Esophagus muscularis mucosa (tissue), 4 donors: ENCODE measurements around the gene LRRC72. TPM values are rescaled to one million over a fixed set of nuclear protein-coding genes. Genes with fewer than 3 reads are reported as not detected.
"Not testable (repeated sequence)": the region's sequence is repeated elsewhere in the genome, so short reads cannot be mapped to it uniquely, and the experiment has no call there.

Experiments used
- DNase-seq: peaks from one replicate; pipeline ENCODE4 v3.0.0-alpha.2; 2017; ENCODE audit errors: extremely low spot score
- H3K27ac ChIP-seq, 4 donors: fragments of 200-600 bp; sonication (generic); replicated peaks in 1 of 4; 1 replicate in 3 of 4; 2 replicates in 1 of 4; pipeline ENCODE4 v1.5.1; 2016 to 2019; ENCODE audit warnings: mild to moderate bottlenecking in 1 of 4
- H3K27me3 ChIP-seq, 4 donors: fragments of 200-600 bp; sonication (generic); one replicate each; pipeline versions ENCODE4 v1.5.1 to v1.6.0; 2016 to 2019
- H3K36me3 ChIP-seq, 4 donors: fragments of 200-600 bp; sonication (generic); one replicate each; pipeline ENCODE4 v1.5.1; 2016 to 2019
- H3K4me1 ChIP-seq, 4 donors: fragments of 200-600 bp; sonication (generic); one replicate each; pipeline ENCODE4 v1.5.1; 2016 to 2019
- H3K4me3 ChIP-seq, 4 donors: fragments of 200-600 bp; sonication (generic); 1 replicate in 2 of 4; 2 replicates in 2 of 4; pipeline ENCODE4 v1.5.1; 2016 to 2019; ENCODE audit warnings: mild to moderate bottlenecking in 4 of 4, moderate library complexity in 1 of 4
- H3K9me3 ChIP-seq, 4 donors: fragments of 200-600 bp; sonication (generic); 1 replicate in 3 of 4; 2 replicates in 1 of 4; pipeline ENCODE4 v1.5.1; 2016 to 2019
- EP300 ChIP-seq: sonication (generic); formaldehyde crosslinking; IDR thresholded peaks from one replicate; pipeline ENCODE4 v1.6.1; 2017; ENCODE audit warnings: antibody characterized with exemption
- POLR2A ChIP-seq: fragments of 450-650 bp; IDR thresholded peaks from one replicate; pipeline ENCODE4 v1.6.1; 2017; ENCODE audit warnings: antibody characterized with exemption, moderate library complexity, mild to moderate bottlenecking, low read depth
- POLR2AphosphoS5 ChIP-seq, 2 donors: sonication (generic); formaldehyde crosslinking; IDR thresholded peaks; one replicate each; pipeline ENCODE4 v1.6.1; 2017; ENCODE audit warnings: antibody characterized with exemption in 2 of 2
- WGBS: methylation state at CpG from one replicate; pipeline ENCODE4 v1.1.5; 2018; 5-methylcytosine and 5-hydroxymethylcytosine counted together
- intact Hi-C: fragments of 100-400 bp; cut with DNase I; formaldehyde crosslinking; loops from one replicate; pipeline ENCODE4 v1.15.1; 2023
- total RNA-seq, 4 donors: library from RNA; depleted of rRNA; stranded (reverse); fragments of >200 nt; gene quantifications; one replicate each; pipeline versions ENCODE4 v1.1.0 to v1.2.1, GENCODE V29; 2016
- TF ChIP-seq, protein P1 (sequence below), 3 experiments: fragments of 200-600 bp in 2 of 3; fragments of 450-650 bp in 1 of 3; sonication (generic) in 2 of 3; IDR thresholded peaks; one replicate each; pipeline ENCODE4 v1.5.1; 2017 to 2019; ENCODE audit warnings: antibody characterized with exemption in 3 of 3, mild to moderate bottlenecking in 2 of 3, moderate library complexity in 1 of 3

The LRRC72 gene
- total RNA-seq, 4 donors from 2014 or later: not detected

DNA sequence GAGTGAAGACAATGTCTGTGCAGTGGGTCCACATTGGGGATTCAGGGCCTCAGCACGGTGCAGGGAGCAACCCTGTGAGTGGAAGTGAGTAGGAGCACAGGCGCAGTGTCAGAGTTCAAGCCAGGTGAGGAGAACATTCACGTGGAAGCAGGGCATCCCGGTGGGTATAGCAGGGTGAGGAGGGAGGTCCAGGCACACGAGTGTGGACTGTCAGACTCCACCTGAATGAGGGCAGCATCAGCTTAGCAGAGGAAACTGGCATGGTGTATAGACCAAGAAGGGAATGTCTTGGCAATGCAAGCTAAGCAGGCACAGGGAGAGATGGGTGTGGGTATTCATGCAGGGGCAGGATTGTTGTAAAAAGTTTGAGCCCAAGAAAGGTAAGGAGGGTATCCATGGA, 15.3 kb upstream of the LRRC72 start:
- H3K9me3 ChIP-seq: no peaks in the 10 kb centered on the region
- WGBS: 84% methylated on average over 5 of the region's 5 CpGs
- TF ChIP-seq EP300 (no peak), POLR2AphosphoS5 (IDR thresholded peaks at IDR 0.05) (no peak), POLR2A (no peak)
- TF ChIP-seq, protein P1, sequence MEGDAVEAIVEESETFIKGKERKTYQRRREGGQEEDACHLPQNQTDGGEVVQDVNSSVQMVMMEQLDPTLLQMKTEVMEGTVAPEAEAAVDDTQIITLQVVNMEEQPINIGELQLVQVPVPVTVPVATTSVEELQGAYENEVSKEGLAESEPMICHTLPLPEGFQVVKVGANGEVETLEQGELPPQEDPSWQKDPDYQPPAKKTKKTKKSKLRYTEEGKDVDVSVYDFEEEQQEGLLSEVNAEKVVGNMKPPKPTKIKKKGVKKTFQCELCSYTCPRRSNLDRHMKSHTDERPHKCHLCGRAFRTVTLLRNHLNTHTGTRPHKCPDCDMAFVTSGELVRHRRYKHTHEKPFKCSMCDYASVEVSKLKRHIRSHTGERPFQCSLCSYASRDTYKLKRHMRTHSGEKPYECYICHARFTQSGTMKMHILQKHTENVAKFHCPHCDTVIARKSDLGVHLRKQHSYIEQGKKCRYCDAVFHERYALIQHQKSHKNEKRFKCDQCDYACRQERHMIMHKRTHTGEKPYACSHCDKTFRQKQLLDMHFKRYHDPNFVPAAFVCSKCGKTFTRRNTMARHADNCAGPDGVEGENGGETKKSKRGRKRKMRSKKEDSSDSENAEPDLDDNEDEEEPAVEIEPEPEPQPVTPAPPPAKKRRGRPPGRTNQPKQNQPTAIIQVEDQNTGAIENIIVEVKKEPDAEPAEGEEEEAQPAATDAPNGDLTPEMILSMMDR (IDR thresholded peaks at IDR 0.05): no peak

GRCh38 chr7:16512097-16512496, 14.5 kb upstream of the LRRC72 start:
- intact Hi-C loops: no loop called here
- H3K36me3 ChIP-seq: no peaks in the 10 kb centered on the region

More for the DNA sequence above, 15.3 kb upstream of the LRRC72 start:
- intact Hi-C loops: no loop called here
- H3K27ac ChIP-seq: no peak overlapping the region
- H3K4me3 ChIP-seq: no peak overlapping the region
- H3K36me3 ChIP-seq: no peaks in the 10 kb centered on the region
- no peaks in the 10 kb centered on the region for H3K4me1 ChIP-seq
- H3K27me3 ChIP-seq: no peaks in the 10 kb centered on the region
- no peak for DNase-seq

GRCh38 chr7:16514271-16514670, 12.4 kb upstream of the LRRC72 start:
- WGBS: 57% methylated on average over 1 of the region's 1 CpG
- intact Hi-C loops: no loop called here
- Histone ChIP-seq H3K27ac (no peak overlapping the region), H3K36me3 (no peaks in the 10 kb centered on the region), H3K4me1 (no peaks in the 10 kb centered on the region), H3K4me3 (no peak overlapping the region), H3K9me3 (no peaks in the 10 kb centered on the region), H3K27me3 (no peaks in the 10 kb centered on the region)
- no peak for TF ChIP-seq POLR2A
- TF ChIP-seq EP300: no peak
- TF ChIP-seq, protein P1 (IDR thresholded peaks at IDR 0.05): no peak
- no peak for TF ChIP-seq POLR2AphosphoS5 (IDR thresholded peaks at IDR 0.05)
- no peak for DNase-seq

More at GRCh38 chr7:16512097-16512496, 14.5 kb upstream of the LRRC72 start:
- no peak for DNase-seq
- no peaks in the 10 kb centered on the region for H3K27me3 ChIP-seq
- no peaks in the 10 kb centered on the region for H3K4me1 ChIP-seq
- no peak overlapping the region for H3K4me3 ChIP-seq
- no peaks in the 10 kb centered on the region for H3K9me3 ChIP-seq
- TF ChIP-seq, protein P1 (IDR thresholded peaks at IDR 0.05): no peak
- TF ChIP-seq POLR2AphosphoS5 (IDR thresholded peaks at IDR 0.05) (no peak), EP300 (no peak), POLR2A (no peak)
- no peak overlapping the region for H3K27ac ChIP-seq
- WGBS: 88% methylated on average over 7 of the region's 7 CpGs

GRCh38 chr7:16514729-16515128, 11.9 kb upstream of the LRRC72 start:
- Histone ChIP-seq H3K4me3 (no peak overlapping the region), H3K27ac (no peak overlapping the region), H3K9me3 (no peaks in the 10 kb centered on the region), H3K27me3 (no peaks in the 10 kb centered on the region), H3K4me1 (no peaks in the 10 kb centered on the region), H3K36me3 (no peaks in the 10 kb centered on the region)
- DNase-seq: no peak
- intact Hi-C loops: no loop called here
- TF ChIP-seq, protein P1 (IDR thresholded peaks at IDR 0.05): no peak
- TF ChIP-seq POLR2AphosphoS5 (IDR thresholded peaks at IDR 0.05): no peak
- TF ChIP-seq POLR2A: no peak
- TF ChIP-seq EP300: no peak

DNA sequence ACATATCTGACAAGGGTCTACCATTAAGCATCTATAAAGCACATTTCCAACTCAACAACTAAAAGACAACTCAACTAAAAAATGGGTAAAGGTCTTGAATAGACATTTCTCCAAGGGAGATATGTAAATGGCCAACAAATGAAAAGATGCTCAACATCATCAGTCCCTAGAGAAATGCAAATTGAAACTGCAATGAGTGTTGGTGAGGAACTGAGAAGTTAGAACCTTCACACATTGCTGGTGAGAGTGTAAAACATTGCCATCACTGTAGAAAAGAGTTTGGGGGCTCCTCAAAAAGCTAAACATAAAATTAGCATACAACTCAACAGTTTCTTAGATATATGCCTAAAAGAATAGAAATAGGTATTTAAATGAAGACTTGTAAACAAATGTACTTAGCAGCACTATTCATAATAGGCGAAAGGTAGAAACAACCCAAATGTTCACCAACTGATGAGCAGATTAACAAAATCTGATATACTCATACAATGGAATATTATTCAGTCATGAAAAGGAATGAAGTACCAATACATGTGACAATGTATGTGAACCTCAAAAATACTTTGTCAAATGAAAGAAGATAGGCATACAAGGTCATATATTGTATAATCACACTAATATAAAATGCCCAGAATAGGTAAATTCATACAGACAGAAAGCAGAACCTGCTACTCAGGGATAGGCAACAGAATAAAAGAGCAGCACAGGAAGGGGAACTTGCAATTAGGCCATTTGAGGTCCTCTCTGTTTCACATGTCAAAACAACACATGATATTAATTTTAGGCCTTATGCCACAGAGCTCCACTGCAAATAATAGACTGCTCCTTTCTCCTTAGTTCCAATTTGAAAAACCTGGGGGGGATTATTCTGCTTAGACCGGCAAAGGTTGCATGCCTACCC, 10.6 kb upstream of the LRRC72 start:
- intact Hi-C loops: no loop called here
- Histone ChIP-seq H3K4me1 (no peaks in the 10 kb centered on the region), H3K27me3 (no peaks in the 10 kb centered on the region), H3K9me3 (no peaks in the 10 kb centered on the region), H3K27ac (no peak overlapping the region), H3K4me3 (no peak overlapping the region), H3K36me3 (no peaks in the 10 kb centered on the region)
- 92% methylated on average over 2 of the region's 2 CpGs for WGBS
- no peak for DNase-seq
- TF ChIP-seq, protein P1 (IDR thresholded peaks at IDR 0.05): no peak
- TF ChIP-seq POLR2AphosphoS5 (IDR thresholded peaks at IDR 0.05) (no peak), EP300 (no peak), POLR2A (no peak)

GRCh38 chr7:16519985-16520384, 6.6 kb upstream of the LRRC72 start:
- H3K27ac ChIP-seq, H3K27me3 ChIP-seq, H3K4me3 ChIP-seq, intact Hi-C loops, DNase-seq, H3K36me3 ChIP-seq, H3K9me3 ChIP-seq, H3K4me1 ChIP-seq: not testable (repeated sequence)
- 92% methylated on average over 2 of the region's 2 CpGs for WGBS
